Kidney tubule cell (primary cell): ENCODE results near the gene KLK14.

Source experiments
- DNase-seq: peaks from one replicate; pipeline ENCODE4 v3.0.0-alpha.2; 2018; ENCODE audit warnings: low spot score

The KLK14 gene

DNA sequence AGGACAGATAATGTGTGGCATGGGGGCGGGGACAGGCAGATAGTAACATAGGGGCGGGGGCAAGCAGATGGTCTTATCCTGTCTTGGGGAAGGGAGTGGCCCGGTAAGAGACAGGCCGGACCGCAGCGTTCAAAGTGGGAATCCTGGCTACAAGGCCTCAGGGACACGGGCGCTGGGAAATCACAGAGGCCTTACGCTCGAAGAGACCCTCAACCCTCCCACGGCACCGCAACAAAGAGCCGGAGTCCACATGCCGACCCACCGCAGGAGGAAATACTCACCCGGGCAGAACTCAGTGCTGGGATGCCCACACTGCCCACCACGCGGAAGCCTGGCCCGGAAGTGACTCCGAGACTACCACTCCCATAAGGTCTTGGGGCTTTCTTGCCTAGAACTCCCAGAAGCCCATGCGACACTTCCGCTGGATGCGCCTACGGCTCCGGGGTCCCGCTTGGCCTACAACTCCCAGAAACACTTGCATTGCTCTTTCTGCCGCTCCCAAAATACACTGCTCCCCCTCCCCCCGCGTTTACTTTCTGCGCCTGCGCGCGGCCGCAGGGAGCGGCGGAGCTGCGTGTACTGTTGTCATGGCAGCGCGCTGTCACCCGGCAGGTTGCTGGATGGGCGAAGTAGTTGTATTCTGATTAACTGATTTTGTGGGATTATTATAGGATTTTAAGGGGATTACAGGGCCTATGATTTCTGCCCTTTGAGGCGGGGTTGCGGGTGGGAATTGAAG is 25.5 kb upstream of the KLK14 start, which contains the start of gene CTU1:
TSS of gene CTU1 (minus strand) at position 344 of the 739 bp plus-strand sequence. CDS start 3,840 bp downstream, outside the sequence.
- DNase-seq = peak; percentile 99

DNA sequence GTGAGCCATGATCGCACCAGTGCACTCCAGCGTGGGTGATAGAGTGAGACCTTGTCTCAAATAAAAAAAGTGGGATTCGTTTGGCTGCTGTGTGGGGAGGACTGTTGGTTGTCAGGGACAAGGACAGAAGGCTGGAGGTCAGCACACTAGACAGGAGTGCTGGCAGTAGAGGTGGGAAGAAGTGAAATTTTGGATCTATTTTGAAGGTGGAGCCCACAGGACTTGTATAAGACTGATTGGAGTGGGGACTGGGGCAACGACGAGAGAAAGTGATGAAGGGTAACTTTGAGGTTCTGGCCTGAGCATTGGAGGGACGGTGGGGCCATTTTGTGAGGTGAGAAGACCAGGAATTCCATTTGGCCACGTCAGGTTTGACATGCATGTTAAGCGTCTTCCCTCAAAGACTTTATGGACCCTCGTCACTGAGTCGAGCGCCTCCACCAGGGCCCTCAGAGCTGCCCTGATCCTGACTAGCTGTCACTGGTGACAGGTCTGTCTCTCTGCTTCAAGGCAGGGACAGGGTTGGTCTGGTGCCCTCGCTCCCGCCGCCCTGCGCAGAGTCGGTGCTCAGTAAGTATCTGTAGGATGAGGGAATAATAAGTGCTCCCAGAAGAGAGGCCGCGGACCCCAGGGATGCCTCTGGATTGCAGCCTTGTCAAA is 24.8 kb upstream of the KLK14 start:
- peak; percentile 51 for DNase-seq

DNA sequence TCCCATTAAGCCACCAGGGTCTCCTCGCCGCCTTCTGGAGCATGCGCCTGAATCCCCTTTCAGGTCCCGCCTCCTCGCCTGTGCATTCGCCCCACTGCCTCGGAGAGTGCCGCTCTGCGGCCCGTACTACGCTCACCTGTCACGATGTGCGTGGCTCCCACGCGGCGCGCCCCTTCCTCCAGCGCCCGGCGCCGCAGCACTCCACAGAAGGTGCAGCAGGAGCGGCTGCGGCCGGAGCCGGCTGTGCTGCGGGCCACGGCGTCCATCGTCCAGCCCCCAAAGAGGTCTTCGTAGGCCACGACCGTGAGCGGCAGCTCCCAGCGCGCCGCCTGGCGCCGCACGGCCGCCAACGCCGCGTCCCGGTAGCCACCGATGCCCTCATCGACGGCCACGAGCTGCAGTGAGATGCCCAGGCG is 21.2 kb upstream of the KLK14 start:
- DNase-seq = no peak

DNA sequence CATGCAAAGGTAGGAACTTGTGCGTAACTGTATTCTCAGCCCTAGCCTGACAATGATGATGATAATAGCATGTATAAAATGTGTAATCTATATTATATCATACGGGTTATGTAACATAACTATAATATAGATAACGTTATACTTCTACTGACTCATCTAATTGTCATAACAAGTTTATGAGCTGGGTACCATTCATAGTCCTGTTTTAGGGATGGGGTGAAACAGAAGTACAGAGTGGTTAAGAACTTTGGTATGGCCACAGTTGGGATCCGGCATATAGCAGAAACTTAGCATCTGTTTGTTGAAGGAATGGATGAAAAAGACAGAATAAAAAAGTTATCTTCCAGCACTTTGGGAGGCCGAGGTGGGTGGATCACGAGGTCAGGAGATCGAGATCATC is 20.3 kb upstream of the KLK14 start:
- DNase-seq = no peak

DNA sequence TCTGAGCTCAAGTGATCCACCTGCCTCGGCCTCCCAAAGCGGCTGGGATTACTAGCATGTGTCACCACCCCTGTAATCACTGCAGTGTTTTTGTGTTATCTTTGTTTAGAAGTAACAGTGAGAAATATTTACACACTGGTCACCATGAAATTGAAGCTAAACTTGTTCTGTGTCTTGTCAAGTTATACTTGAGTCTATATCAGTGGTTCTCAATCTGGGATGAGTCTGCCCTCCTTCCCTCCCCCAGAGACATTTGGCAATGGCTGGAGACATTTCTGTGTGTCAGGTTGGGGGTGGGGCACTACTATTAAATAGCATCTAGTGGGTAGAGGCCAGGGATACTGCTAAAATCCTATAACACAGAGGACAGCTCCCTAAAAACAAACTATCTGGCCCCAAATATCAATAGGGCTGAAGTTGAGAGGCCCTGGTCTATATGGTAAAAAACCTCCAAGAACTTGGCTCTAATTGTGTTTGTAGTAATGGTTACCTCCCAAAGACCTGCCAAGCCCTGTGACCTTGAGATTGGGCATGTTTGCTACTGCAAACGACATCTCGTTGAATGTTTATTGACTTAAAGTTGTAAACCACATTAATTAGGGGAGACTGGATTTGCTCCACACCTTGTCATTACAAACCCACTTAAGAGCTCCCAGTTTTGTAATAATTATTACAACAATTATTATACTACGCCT is 18.6 kb upstream of the KLK14 start:
- no peak for DNase-seq

DNA sequence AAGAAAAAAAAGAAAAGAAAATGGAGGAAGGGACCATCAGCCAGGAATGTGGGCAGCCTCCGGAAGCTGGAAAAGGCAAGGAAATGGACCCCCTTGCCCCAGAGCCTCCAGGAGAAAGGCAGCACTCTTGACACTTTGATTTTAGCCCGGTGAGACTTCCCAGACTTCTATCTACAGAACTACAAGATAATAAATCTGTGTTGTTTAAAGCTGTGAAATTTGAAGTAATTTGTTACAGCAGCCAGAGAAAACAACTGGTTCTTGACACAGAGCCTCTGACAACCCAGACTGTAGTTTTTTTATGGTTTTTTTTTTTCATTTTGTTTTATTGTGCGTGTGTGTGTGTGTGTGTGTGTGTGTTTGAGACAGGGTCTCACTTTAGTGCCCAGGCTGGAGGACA is 17.9 kb upstream of the KLK14 start:
- DNase-seq = no peak

DNA sequence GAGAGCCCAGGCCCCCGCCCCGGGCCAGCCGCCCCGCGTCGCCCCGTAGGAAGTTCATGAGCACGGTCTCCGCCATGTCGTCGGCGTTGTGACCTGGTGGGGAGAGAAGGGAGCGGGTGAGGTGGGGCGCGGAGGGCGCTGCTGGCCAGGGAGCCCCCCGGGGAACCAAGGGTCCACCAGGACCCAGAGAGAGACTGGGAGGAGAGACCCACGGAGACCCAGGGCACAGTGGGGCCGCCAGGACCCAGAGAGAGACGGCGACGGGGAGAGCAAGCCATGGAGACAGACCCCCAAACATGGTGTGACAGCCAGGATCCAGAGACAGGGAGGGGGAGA is 16.3 kb upstream of the KLK14 start:
- DNase-seq = no peak

DNA sequence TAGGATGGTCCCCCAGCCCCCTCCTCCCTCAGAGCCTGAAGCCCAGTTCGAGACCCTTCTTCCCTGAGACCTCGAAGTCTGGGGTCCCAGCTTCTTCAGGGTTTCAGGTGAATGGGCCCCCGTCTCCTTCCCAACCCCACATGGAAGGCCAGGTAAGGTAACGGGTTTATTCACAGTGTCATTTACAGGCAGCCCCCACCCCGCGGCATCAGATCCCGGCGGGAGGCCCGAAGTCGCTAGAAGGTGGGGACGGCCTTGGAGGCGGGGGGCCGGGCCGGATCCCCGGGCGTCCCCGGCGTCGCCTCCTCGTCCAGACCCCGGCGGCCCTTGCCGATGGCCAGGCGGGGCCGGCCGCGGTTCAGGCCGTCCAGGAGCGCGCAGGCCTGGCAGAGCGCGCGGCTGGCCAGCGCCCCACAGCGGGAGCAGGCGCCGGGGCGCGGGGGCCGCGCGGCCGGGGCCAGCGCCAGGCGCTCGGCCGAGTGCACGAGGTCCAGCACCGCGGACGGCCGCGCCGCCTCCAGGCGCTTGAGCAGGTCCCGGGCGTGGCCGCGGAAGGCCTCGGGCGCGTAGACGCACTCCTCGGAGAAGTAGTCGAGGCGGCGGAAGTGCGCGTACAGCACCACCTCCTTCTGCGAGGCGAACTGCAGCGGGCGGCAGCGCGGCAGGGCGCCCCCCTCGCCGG is 15.8 kb upstream of the KLK14 start:
- no peak for DNase-seq

DNA sequence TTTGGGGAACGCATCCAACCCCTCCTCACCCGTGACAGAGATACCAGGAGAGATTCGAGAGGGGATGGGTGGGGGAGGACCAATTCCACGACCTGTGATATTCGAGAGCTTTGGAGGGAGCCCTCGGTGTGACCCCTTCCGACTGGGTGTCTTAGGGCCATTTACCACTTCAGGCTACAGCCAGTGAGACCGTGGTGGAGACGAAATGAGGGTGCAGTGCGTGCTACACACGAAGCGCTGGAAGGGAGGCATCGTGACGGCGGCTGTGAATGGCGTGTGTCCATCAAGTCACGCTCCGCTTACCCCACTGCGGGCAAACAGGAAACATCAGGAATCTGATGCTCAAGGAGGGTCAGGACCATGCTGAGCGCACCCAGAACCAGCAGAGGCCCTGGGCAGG is 15.1 kb upstream of the KLK14 start:
- DNase-seq = no peak

DNA sequence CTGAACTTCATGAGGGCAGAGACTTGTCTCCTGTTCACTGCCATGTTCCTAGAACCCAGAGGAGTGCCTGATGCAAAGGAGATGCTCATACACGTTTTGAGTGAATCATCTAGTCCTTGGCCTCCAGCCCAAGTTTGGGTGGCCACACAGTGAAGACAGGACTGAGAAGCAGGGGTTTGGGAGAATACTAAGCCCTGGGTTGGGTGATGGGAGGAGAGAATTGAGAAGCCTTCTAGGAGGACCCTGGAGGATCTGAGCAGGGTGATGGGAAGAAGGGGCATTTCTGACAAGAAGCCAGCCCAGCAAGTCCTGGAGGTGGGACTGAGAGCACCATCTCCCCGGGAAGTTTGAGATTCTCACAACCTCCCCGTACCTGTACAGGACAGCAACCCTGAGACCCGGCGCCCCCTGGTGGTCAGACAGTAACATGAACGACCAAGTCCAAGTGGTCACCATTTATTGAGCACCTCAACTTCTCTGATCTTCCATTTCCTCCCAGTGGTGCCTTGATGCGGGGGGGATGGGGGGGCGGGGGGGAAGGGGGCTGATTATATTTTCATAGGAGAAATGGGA is 14.6 kb upstream of the KLK14 start:
- DNase-seq = peak; percentile 64

DNA sequence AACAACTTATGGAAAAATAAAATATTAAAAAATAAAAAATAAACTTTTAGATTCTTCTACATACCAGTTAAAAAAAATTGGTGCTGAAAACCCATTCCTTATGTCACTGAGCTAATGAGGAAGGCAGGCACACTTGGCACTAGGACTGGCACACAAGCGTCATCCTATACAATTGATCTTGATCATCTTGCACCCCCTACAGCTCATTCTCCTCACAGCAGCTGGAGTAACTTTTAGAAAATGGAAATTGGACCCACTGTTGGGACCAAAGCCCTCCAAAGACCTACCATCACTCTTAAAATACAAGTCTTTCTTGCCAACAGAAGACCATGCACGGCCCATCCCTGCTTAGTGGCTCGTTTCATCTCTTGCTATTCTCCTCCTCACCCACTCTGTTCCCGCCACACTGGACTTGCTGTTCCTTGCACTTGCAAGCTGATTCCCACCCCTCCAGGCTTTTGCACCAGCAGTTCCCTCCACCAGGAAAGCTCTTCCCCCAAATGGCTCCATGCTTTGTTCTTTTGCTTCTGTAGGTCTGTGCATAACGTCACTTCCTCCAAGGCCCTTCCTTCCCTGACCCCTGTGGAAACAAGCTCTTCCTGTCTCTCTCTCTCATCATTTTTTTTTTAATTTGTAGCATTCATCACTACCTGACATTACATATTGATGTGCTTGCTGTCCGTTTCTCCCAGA is 13.9 kb upstream of the KLK14 start:
- DNase-seq = no peak

DNA sequence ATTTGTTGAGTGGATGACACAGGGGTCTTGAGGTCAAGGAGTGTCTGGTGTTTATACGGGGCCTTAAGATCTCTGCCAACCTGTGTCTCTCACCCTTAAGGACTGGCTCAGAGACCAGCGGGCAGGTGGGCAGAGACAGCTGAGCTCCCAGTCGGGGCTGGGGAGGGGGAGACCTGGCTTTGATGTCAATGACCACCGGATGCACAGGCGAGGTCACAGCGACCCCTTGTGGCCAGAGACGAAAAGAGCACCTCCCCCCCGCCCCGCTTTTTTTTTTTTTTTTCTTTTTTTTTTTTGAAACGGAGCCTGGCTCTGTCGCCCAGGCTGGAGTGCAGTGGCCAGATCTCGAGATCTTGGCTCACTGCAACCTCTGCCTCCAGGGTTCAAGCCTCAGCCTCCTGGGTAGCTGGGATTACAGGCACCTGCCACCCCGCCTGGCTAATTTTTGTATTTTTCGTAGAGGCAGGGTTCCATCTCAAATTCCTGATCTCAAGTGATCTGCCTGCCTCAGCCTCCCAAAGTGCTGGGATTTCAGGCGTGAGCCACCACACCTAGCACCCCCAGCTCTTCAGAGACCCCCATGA is 12.1 kb upstream of the KLK14 start:
- peak; percentile 20 for DNase-seq

DNA sequence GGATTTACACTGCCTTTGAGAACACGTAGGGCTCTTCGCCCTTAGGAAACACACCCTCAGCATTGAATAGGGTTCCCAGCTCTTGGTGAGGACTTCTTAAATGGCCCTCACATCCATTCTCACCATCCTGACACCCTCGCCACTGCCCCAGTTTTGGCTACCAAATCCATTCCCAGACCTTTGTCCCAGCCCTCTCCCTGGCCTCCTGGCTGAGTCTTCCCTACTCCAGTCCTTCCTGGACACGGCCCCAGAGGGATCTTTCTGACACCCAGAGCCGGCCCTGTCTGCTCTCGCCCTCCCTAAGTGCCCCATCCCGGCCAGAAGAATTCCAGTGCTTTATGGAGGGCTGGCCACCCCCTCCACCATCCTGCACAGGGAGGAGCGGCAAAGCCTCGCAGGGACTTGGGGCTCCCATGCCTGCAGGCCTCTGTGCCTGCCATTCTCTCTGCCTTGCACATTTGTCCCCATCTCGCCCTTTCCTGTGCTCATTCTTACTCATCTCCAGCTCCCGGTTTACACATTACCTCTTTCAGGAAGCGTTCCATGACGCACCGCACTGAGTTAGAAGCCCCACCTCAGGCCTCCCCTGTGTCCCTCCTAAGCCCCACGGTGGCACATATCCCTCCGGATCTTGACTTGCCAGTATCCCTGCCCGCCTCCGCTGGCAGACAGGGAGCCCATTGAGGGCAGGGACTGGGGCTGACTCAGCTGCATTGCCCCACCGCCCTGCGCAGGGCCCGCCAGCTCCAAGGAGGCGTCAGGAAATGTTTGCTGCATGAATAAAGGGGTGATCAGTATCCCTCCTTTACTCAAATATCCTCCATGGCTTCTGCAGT is 11.0 kb upstream of the KLK14 start:
- DNase-seq = peak; percentile 26

DNA sequence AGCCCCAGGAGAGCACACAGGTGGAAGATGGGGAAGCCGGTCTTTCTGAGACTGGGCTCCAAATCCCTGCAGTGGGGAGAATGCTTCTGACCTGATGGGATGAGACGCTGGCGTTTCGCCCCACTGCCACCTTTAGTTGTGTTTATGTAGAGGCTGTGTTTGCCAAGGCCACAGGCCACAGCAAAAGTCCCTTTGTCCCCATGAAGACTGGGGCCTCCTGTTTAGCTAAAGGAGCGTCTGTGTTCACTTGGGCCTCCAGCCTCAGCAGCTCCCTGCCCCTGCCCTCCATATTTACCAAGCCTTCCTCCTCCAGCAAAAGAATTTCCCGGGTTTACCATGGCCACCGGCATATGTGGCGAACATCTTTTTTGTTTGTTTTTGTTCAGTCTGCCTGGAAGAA is 10.4 kb upstream of the KLK14 start:
- DNase-seq = no peak

DNA sequence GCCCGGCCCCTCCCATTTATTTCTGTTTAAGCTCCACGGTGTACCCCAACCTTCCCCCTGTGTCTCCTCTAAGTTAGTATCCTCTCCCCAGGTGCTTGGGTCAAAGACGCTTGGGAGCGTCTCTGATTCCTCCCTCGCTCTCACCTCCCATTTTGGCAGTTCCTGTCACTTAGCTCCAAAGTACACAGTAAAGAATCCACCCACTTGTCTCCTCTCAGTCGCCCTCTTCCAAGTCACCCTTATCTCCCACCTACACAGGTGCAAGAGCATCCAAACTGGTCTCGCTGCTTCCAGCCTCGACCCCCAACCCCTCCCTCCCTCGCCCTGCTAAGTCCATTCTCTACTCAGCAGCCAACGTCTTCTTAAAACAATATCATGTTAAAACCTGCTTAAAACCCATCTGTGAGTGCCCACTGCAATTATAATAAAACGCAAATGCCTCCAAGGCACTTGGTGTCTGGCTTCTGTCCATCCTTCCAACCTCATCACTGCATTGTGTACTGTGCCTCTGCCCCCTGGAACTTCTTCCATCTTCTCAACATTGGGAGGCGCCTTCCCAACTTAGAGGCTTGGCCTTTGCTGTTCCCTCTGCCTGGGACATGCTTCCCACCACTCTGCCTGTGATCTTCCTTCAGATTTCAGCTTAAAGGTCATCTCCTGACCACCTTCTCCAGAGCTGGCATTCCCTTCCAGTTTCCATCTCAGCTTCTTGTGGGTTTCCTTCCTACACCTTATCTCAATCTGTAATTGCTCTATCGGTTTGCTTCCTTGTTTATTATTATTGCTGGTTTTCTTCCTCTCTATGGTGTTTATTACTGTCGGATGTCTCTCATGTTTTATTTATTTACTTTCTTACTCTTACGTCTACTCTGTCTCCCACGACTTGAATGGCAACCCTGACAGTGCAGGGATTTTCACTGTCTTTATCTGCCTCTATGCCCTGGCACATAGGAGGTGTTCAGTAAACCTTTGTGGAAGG is 9.5 kb upstream of the KLK14 start:
- DNase-seq = no peak

DNA sequence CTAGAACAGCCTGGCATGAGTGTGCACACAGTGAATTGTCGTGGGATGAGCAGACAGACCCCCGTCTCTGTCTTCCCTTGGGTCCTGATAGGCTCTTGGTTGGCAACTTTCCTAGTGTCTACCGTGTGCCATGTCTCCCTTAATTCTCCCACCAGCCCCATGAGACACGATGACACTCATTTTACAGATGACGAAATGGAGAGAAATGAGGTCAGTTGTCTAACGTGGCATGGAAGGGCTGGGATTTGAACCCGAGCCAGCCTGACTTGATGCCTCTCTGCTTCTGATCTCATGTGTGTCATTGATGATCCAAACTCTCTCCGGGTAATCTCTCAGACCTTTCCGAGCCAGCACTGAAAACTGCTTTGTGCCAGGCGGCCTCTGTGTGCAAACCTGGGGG is 8.4 kb upstream of the KLK14 start:
- DNase-seq = no peak

DNA sequence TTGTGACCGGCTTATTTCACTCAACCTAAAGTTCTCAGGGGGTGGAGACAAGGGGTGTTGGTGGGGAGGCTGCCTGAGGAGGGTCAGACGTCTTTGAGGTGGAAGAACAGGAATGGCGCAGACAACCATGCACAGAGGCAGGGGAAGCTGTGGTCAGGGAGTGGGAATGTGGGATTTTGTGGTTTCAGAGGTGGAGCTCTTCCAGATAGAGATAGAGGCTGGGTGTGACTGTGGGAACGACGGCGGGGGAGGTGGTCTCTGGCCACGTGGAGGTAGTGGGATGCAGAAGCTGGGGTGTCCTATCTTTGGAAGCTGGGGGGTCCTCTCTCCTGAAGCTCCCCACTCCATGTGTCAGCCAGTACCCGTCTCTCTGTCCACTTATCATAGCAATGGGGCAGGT is 7.8 kb upstream of the KLK14 start:
- no peak for DNase-seq

DNA sequence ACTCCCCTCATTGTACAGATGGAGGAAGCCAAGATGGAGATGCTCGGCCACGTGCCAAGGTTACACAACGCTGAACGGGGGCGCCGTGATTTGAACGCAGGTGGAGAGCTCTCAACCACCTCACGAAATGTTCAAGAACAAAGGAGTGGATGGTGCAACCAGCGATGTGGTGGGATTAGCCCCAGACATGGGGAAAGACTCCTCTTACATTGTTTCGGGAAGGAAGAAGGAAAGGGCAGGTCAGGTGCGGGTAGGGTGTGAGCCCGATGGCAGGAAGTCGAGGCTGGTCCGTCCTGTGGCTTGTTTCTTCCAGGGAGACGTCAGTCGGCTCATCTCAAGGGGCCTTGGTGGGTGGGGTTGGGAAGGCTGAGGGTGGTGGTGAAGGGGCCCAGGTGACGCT is 7.1 kb upstream of the KLK14 start:
- DNase-seq = no peak

DNA sequence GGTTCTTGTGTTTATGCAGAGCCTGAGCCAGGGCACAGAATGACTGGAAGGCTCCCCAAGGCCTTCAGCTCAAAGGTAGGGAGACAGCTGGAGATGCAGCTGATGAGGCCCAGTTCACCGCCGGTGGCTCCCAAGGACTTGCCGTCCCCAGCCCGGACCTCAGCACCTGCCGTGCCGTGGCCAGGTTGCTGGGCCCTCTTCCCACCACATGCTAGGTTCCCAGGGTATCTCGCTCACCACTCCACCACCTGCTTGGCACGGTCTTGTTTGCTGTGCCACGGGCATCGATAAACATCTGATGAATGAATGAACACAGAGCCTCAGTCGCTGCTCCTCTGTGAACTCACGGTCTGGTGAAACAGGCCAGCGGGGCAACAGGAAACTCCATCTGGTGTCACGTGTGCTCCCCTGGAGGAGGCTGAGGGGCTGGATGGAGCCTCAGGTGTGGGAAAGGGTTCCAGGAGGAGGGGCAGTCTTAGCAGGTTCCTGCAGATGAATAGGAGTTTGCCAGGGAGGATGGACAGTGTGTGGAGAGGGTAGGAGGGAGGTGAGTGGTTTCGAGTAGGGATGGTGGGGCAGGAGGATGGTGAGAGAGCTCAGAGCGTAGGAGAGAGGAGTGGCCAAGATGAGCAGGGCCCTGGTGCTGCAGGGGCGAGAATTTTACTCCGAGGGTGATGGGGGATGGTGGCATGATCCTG is 3.6 kb upstream of the KLK14 start:
- no peak for DNase-seq
